H9 (cell line): ENCODE measurements around the gene TRIM17. TPM values are rescaled to one million over a fixed set of nuclear protein-coding genes. Genes with fewer than 3 reads are reported as not detected.

Experiments
- DNase-seq: peaks from one replicate; pipeline ENCODE4 v3.0.0-alpha.2; 2017
- H2AFZ ChIP-seq: one replicate; pipeline ENCODE4 v1.6.1; 2013; ENCODE audit warnings: mild to moderate bottlenecking, low read length, control low read depth, moderate library complexity
- H2AK5ac ChIP-seq: 2 replicates; pipeline ENCODE4 v1.6.1; 2013; ENCODE audit warnings: low read length, control low read depth, mixed read lengths; ENCODE audit not compliant: insufficient read length
- H2BK120ac ChIP-seq: one replicate; pipeline ENCODE4 v1.6.1; 2013; ENCODE audit warnings: low read depth, mild to moderate bottlenecking, low read length, control low read depth, inconsistent platforms; ENCODE audit not compliant: poor library complexity, severe bottlenecking
- H2BK12ac ChIP-seq: 2 replicates; pipeline ENCODE4 v1.6.1; 2013; ENCODE audit warnings: low read length, control low read depth, mixed read lengths, low read depth; ENCODE audit not compliant: insufficient read length
- H2BK15ac ChIP-seq: 2 replicates; pipeline ENCODE4 v1.6.1; 2013; ENCODE audit warnings: low read depth, low read length, control low read depth
- H2BK20ac ChIP-seq: one replicate; pipeline ENCODE4 v1.6.1; 2013; ENCODE audit warnings: low read depth, mild to moderate bottlenecking, low read length, control low read depth, inconsistent platforms; ENCODE audit not compliant: poor library complexity, severe bottlenecking
- H2BK5ac ChIP-seq: 2 replicates; pipeline ENCODE4 v1.6.1; 2013; ENCODE audit warnings: low read length, control low read depth, mixed read lengths; ENCODE audit not compliant: insufficient read length
- H3K14ac ChIP-seq: 2 replicates; pipeline ENCODE4 v1.6.1; 2013; ENCODE audit warnings: low read length, control low read depth; ENCODE audit not compliant: insufficient read depth
- H3K18ac ChIP-seq: 2 replicates; pipeline ENCODE4 v1.6.1; 2013; ENCODE audit warnings: low read depth, mild to moderate bottlenecking, mixed read lengths, low read length, control low read depth; ENCODE audit not compliant: insufficient read length
- H3K23ac ChIP-seq: 2 replicates; pipeline ENCODE4 v1.6.1; 2013; ENCODE audit warnings: low read length, control low read depth, mixed read lengths, low read depth; ENCODE audit not compliant: insufficient read length
- H3K23me2 ChIP-seq: 2 replicates; pipeline ENCODE4 v1.6.1; 2013; ENCODE audit warnings: low read depth, mild to moderate bottlenecking, mixed read lengths, low read length, control low read depth; ENCODE audit not compliant: insufficient read length, poor library complexity, severe bottlenecking
- H3K27ac ChIP-seq: 2 replicates; pipeline ENCODE4 v1.5.1; 2013; ENCODE audit warnings: low read length, control low read depth, mixed read lengths, low read depth; ENCODE audit not compliant: insufficient read length
- H3K27me3 ChIP-seq: 2 replicates; pipeline ENCODE4 v1.6.1; 2013; ENCODE audit warnings: low read length, control low read depth, inconsistent platforms; ENCODE audit not compliant: insufficient read depth
- H3K4ac ChIP-seq: 2 replicates; pipeline ENCODE4 v1.6.1; 2013; ENCODE audit warnings: low read depth, mild to moderate bottlenecking, control low read depth, inconsistent platforms, low read length, moderate library complexity
- H3K4me1 ChIP-seq: 2 replicates; pipeline ENCODE4 v1.6.1; 2013; ENCODE audit warnings: low read length, control low read depth, inconsistent platforms; ENCODE audit not compliant: insufficient read depth
- H3K4me2 ChIP-seq: 2 replicates; pipeline ENCODE4 v1.6.1; 2013; ENCODE audit warnings: low read length, control low read depth, mixed read lengths; ENCODE audit not compliant: insufficient read length, insufficient read depth
- H3K56ac ChIP-seq: 2 replicates; pipeline ENCODE4 v1.6.1; 2013; ENCODE audit warnings: low read depth, mild to moderate bottlenecking, mixed read lengths, low read length, control low read depth; ENCODE audit not compliant: insufficient read length
- H3K79me1 ChIP-seq: 2 replicates; pipeline ENCODE4 v1.6.1; 2013; ENCODE audit warnings: low read depth, mild to moderate bottlenecking, moderate library complexity, low read length, control low read depth, inconsistent platforms; ENCODE audit not compliant: insufficient read depth, poor library complexity, severe bottlenecking
- H3K79me2 ChIP-seq: 2 replicates; pipeline ENCODE4 v1.6.1; 2013; ENCODE audit warnings: low read length, control low read depth, inconsistent platforms; ENCODE audit not compliant: insufficient read depth
- H3K9ac ChIP-seq: 2 replicates; pipeline ENCODE4 v1.6.1; 2013; ENCODE audit warnings: low read length, control low read depth, mixed read lengths; ENCODE audit not compliant: insufficient read length; ENCODE audit errors: extremely low read depth
- H3K9me3 ChIP-seq: one replicate; pipeline ENCODE4 v1.6.1; 2013; ENCODE audit warnings: low read depth, low read length, inconsistent platforms; ENCODE audit not compliant: control insufficient read depth
- H3T11ph ChIP-seq: one replicate; pipeline ENCODE4 v1.6.1; 2013; ENCODE audit warnings: mild to moderate bottlenecking, low read length, control low read depth, inconsistent platforms
- H4K20me1 ChIP-seq: one replicate; pipeline ENCODE4 v1.6.1; 2013; ENCODE audit not compliant: control insufficient read depth, insufficient read length, insufficient read depth
- H4K5ac ChIP-seq: 2 replicates; pipeline ENCODE4 v1.6.1; 2013; ENCODE audit warnings: low read depth, mild to moderate bottlenecking, mixed read lengths, low read length, control low read depth; ENCODE audit not compliant: insufficient read length
- H4K8ac ChIP-seq: replicated peaks from 2 replicates; pipeline ENCODE4 v1.6.1; 2013; ENCODE audit warnings: low read length, control low read depth, mixed read lengths, low read depth; ENCODE audit not compliant: insufficient read length
- H4K91ac ChIP-seq: 2 replicates; pipeline ENCODE4 v1.6.1; 2013; ENCODE audit warnings: low read depth, mild to moderate bottlenecking, moderate library complexity, mixed read lengths, low read length, control low read depth; ENCODE audit not compliant: insufficient read length
- H3K27ac Mint-ChIP-seq, 3 experiments: 2 replicates in 2 of 3; 3 replicates in 1 of 3; pipeline ENCODE4 v1.8.0; 2020 to 2021; ENCODE audit warnings: mixed read lengths in 3 of 3, mild to moderate bottlenecking in 1 of 3, moderate library complexity in 1 of 3
- H3K27me3 Mint-ChIP-seq: 2 replicates; pipeline ENCODE4 v1.8.0; 2021; ENCODE audit warnings: low read depth, mild to moderate bottlenecking, moderate library complexity, mixed read lengths
- H3K36me3 Mint-ChIP-seq, 3 experiments: 2 replicates in 2 of 3; 3 replicates in 1 of 3; pipeline ENCODE4 v1.8.0; 2020 to 2021; ENCODE audit warnings: low read depth in 3 of 3, mixed read lengths in 3 of 3; ENCODE audit not compliant: insufficient read depth in 1 of 3
- H3K4me1 Mint-ChIP-seq, 2 experiments: 2 replicates each; pipeline ENCODE4 v1.8.0; 2020; ENCODE audit warnings: mixed read lengths in 2 of 2
- H3K4me3 Mint-ChIP-seq, 2 experiments: 2 replicates in 1 of 2; 3 replicates in 1 of 2; pipeline ENCODE4 v1.8.0; 2020 to 2021; ENCODE audit warnings: mild to moderate bottlenecking in 2 of 2, mixed read lengths in 2 of 2, moderate library complexity in 1 of 2
- H3K9me3 Mint-ChIP-seq, 2 experiments: 2 replicates in 1 of 2; 3 replicates in 1 of 2; pipeline ENCODE4 v1.8.0; 2020; ENCODE audit warnings: mild to moderate bottlenecking in 2 of 2, mixed read lengths in 2 of 2, moderate library complexity in 1 of 2
- WGBS: extraction: QIAGEN DNeasy Blood & Tissue Kit; methylation state at CpG from one replicate; pipeline ENCODE4 v1.1.7; 2013; ENCODE audit warnings: missing lambda C conversion rate, low lambda C conversion rate, mixed read lengths; ENCODE audit not compliant: insufficient read length; ENCODE audit errors: extremely low coverage; 5-methylcytosine and 5-hydroxymethylcytosine counted together
- total RNA-seq: library from RNA; stranded (reverse); gene quantifications from 2 replicates; pipeline ENCODE4 v1.2.1, GENCODE V29; 2021
- TF ChIP-seq, protein P1 (sequence below): fragments of 200-600 bp; sonication (generic); conservative IDR thresholded peaks from 3 replicates; pipeline ENCODE4 v1.8.0; 2021; ENCODE audit warnings: antibody characterized with exemption, mild to moderate bottlenecking

Gene TRIM17
- total RNA-seq, 1 experiment from 2014 or later, result 2.8 TPM

DNA sequence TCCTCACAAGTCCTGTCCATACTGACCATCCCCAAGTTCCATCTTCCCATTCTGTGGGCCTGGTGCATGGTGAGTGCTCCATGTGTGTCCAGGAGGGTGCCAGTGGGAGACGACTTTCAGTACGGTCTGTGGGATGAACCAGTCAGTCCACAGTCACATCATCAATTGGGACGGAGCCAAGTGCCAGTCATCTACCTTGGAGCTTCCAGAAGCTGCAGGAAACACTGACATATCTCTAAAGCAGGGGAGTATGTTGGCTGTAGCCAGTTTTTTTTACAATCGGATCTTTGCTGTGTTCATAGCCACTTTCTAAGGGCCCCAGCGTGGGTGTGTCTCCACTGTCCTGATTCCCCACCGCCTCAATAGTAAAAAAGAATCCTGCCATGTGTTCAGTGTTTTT lies 13.6 kb upstream of the TRIM17 start:
- H2BK15ac ChIP-seq, result no peak overlapping the region
- no peak overlapping the region for H3K18ac ChIP-seq
- H3K14ac ChIP-seq, result no peak overlapping the region
- no peak overlapping the region for H4K5ac ChIP-seq
- no peaks in the 10 kb centered on the region for H4K20me1 ChIP-seq
- no peak for DNase-seq
- no peak overlapping the region for H3K9ac ChIP-seq
- no peak overlapping the region for H4K91ac ChIP-seq
- H3K27ac ChIP-seq, result no peak overlapping the region
- Mint-ChIP-seq H3K27ac (no peak overlapping the region), H3K36me3 (no peaks in the 10 kb centered on the region), H3K4me3 (no peak overlapping the region), H3K27me3 (peaks cover 85% of the 10 kb centered on the region), H3K9me3 (peaks cover 0 to 3% of the 10 kb centered on the region in 2 experiments; a peak in 3 of 5 replicates), H3K4me1 (peaks cover 24 to 36% of the 10 kb centered on the region in 2 experiments)
- no peak overlapping the region for H4K8ac ChIP-seq
- no peaks in the 10 kb centered on the region for H3K79me1 ChIP-seq
- H3K23ac ChIP-seq, result peak overlapping the region; percentile 76
- no peak overlapping the region for H2AK5ac ChIP-seq
- no peak overlapping the region for H2AFZ ChIP-seq
- no peak overlapping the region for H2BK12ac ChIP-seq
- no peak overlapping the region for H3K4ac ChIP-seq
- H2BK120ac ChIP-seq, result no peak overlapping the region
- no peak overlapping the region for H3K4me2 ChIP-seq
- no peak overlapping the region for H3K56ac ChIP-seq
- TF ChIP-seq, protein P1, sequence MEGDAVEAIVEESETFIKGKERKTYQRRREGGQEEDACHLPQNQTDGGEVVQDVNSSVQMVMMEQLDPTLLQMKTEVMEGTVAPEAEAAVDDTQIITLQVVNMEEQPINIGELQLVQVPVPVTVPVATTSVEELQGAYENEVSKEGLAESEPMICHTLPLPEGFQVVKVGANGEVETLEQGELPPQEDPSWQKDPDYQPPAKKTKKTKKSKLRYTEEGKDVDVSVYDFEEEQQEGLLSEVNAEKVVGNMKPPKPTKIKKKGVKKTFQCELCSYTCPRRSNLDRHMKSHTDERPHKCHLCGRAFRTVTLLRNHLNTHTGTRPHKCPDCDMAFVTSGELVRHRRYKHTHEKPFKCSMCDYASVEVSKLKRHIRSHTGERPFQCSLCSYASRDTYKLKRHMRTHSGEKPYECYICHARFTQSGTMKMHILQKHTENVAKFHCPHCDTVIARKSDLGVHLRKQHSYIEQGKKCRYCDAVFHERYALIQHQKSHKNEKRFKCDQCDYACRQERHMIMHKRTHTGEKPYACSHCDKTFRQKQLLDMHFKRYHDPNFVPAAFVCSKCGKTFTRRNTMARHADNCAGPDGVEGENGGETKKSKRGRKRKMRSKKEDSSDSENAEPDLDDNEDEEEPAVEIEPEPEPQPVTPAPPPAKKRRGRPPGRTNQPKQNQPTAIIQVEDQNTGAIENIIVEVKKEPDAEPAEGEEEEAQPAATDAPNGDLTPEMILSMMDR, result no peak
- no peaks in the 10 kb centered on the region for H3K23me2 ChIP-seq
- no peak overlapping the region for H2BK5ac ChIP-seq
- peaks cover 9% of the 10 kb centered on the region; the same call in 1 of the 2 replicates for H3K27me3 ChIP-seq
- H3T11ph ChIP-seq, result no peak overlapping the region
- no peaks in the 10 kb centered on the region for H3K9me3 ChIP-seq
- no peaks in the 10 kb centered on the region; the same call in 1 of the 2 replicates for H3K4me1 ChIP-seq
- no peak overlapping the region for H2BK20ac ChIP-seq
- H3K79me2 ChIP-seq, result no peaks in the 10 kb centered on the region
- no CpG with 5 or more reads among the region's 6 CpGs for WGBS
